ENCODE results near the gene ITGA11. TPM values are rescaled to one million over a fixed set of nuclear protein-coding genes. Genes with fewer than 3 reads are reported as not detected.

The ITGA11 gene
- total and polyA plus RNA-seq, 12 donors = 1.4 to 25.9 (median 12.3) TPM

DNA sequence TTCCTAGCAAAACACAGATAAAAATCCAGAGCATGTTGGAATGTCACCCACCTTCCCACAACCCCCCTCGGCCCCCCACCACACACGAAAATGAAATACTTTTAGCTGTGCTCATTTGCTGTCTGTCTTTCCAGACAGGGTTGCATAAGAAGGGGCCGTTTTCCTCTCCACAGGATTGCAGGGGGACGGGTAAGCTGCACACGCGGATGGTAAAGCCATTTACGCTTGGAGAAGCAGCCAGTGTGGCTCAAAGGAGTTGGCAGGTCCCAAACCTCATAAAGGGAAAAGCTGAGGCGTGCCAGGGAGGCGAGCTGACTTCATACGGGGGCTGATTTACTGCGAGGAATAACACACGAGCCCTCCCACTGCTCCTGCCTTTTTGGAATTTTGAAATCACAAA, 47.4 kb upstream of the ITGA11 start:
- H3K36me3 ChIP-seq = no peaks in the 10 kb centered on the region
- peak overlapping the region in 5 of 10 donors; percentile 32 to 55 (median 47) for H3K27ac ChIP-seq
- peaks cover 0 to 11% (median 5%) of the 10 kb centered on the region in 9 donors for H3K4me1 ChIP-seq
- no peak overlapping the region for H3K4me3 ChIP-seq
- H3K9me3 ChIP-seq = no peaks in the 10 kb centered on the region
- WGBS, 2 donors = 67 to 70% methylated on average over 12 of the region's 12 CpGs
- intact Hi-C loops (cut with DNase I) = no loop called here
- TF ChIP-seq, protein P1, sequence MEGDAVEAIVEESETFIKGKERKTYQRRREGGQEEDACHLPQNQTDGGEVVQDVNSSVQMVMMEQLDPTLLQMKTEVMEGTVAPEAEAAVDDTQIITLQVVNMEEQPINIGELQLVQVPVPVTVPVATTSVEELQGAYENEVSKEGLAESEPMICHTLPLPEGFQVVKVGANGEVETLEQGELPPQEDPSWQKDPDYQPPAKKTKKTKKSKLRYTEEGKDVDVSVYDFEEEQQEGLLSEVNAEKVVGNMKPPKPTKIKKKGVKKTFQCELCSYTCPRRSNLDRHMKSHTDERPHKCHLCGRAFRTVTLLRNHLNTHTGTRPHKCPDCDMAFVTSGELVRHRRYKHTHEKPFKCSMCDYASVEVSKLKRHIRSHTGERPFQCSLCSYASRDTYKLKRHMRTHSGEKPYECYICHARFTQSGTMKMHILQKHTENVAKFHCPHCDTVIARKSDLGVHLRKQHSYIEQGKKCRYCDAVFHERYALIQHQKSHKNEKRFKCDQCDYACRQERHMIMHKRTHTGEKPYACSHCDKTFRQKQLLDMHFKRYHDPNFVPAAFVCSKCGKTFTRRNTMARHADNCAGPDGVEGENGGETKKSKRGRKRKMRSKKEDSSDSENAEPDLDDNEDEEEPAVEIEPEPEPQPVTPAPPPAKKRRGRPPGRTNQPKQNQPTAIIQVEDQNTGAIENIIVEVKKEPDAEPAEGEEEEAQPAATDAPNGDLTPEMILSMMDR (IDR thresholded peaks at IDR 0.05) = no peak
- H3K27me3 ChIP-seq = peaks cover 0 to 18% (median 4%) of the 10 kb centered on the region in 7 donors
- ATAC-seq (peak in 7 of 8 donors; percentile 52 to 82 (median 68)), DNase-seq (peak in 1 of 2 donors; percentile 32)

DNA sequence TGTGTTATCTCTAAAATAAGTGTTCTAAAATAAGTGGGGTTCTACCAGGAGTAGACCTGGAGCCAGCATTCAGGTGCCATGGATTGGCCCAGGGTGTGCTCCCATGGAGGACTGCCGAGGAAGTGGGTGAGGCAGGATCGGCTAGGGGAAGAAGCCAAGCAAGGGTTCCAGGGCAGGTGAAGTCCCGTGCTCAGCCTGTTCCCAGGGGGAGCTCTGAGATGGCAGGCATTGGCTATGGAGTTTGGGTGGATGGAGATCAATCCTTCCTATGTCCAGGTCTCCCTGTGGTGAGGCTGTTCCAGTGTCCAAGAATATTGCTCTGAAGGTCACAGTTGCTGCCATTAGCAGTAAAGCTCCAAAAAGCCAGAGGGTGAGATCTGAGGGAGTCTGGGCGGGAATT, 46.9 kb upstream of the ITGA11 start:
- 85 to 86% methylated on average over 4 of the region's 4 CpGs for WGBS, 2 donors
- intact Hi-C loops (cut with DNase I) = no loop called here
- TF ChIP-seq, protein P1 (IDR thresholded peaks at IDR 0.05) = no peak
- H3K4me1 ChIP-seq = peaks cover 0 to 10% (median 5%) of the 10 kb centered on the region in 9 donors
- no peaks in the 10 kb centered on the region for H3K9me3 ChIP-seq
- no peak for DNase-seq
- H3K27me3 ChIP-seq = peaks cover 0 to 18% (median 4%) of the 10 kb centered on the region in 7 donors
- H3K36me3 ChIP-seq = no peaks in the 10 kb centered on the region
- H3K4me3 ChIP-seq = no peak overlapping the region
- H3K27ac ChIP-seq = peak overlapping the region in 6 of 10 donors; percentile 32 to 55 (median 50)
- peak in 2 of 8 donors; percentile 5 to 35 for ATAC-seq

DNA sequence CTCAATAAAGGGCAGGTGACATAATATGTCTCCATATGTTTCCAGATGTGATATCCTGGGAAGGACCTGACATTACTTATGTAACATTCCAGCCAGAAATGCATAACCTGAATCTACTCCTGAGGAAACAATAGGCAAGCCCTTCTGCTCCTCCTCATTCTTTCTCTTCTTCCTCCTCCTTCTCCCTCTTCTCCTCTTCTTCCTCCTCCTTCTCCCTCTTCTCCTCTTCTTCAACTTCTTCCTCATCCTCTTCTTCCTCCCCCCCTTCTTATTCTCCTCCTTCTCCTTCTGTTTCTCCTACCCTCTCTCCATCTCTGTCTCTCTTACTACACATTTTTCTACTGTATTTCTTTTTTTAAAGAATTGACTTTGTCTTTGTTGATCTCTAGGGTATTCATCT, 43.5 kb upstream of the ITGA11 start:
- peaks cover 0 to 28% (median 13%) of the 10 kb centered on the region in 7 donors for H3K27me3 ChIP-seq
- no peak overlapping the region for H3K27ac ChIP-seq
- H3K4me1 ChIP-seq = no peaks in the 10 kb centered on the region
- no peak overlapping the region for H3K4me3 ChIP-seq
- H3K9me3 ChIP-seq = no peaks in the 10 kb centered on the region
- no peaks in the 10 kb centered on the region for H3K36me3 ChIP-seq
- TF ChIP-seq, protein P1 (IDR thresholded peaks at IDR 0.05) = no peak
- intact Hi-C loops (cut with DNase I) = no loop called here
- no peak for ATAC-seq
- no peak for DNase-seq

DNA sequence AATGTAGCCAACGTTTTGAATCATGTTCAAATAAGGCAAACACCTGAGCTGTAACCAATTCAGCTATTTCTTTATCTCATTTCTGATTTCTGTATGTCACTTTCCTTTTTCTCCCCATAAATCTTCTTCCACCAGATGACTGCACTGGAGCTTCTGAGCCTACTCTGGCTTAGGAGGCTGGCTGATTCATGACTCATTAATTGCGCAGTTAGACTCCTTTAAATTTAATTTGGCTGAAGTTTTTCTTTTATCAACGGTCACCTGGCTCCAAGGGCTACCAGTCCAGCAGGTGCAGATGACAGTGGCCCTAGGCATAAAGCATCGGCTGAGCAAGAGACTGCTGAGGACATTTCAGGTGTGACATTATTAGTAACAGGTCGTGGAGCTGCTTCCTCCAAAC, 39.6 kb upstream of the ITGA11 start:
- Histone ChIP-seq H3K4me3 (no peak overlapping the region), H3K9me3 (peaks cover 0 to 7% (median 0%) of the 10 kb centered on the region in 11 donors), H3K36me3 (no peaks in the 10 kb centered on the region), H3K27ac (no peak overlapping the region), H3K4me1 (no peaks in the 10 kb centered on the region), H3K27me3 (peaks cover 0 to 24% (median 4%) of the 10 kb centered on the region in 7 donors)
- no peak for DNase-seq
- TF ChIP-seq, protein P1 (IDR thresholded peaks at IDR 0.05) = no peak
- no peak for ATAC-seq
- intact Hi-C loops (cut with DNase I) = no loop called here
- WGBS, 2 donors = 84 to 88% methylated on average over 5 of the region's 5 CpGs
